Ovary (tissue), 9 donors: ENCODE results near the gene CPD. TPM values are rescaled to one million over a fixed set of nuclear protein-coding genes. Genes with fewer than 3 reads are reported as not detected.

Experiments
- DNase-seq, 5 donors: peaks; one replicate each; pipeline ENCODE4 v3.0.0-alpha.2; 2019 to 2020
- H3K27ac ChIP-seq, 2 donors: fragments of 200-600 bp; one replicate each; pipeline versions ENCODE4 v1.5.1 to v1.8.0; 2019 to 2022
- H3K27me3 ChIP-seq: fragments of 200-600 bp; one replicate; pipeline ENCODE4 v1.8.0; 2022
- H3K36me3 ChIP-seq: fragments of 200-600 bp; sonication (generic); one replicate; pipeline ENCODE4 v1.5.1; 2019
- H3K4me1 ChIP-seq: one replicate; pipeline ENCODE4 v1.8.1; 2013; ENCODE audit warnings: mild to moderate bottlenecking, moderate library complexity; ENCODE audit not compliant: insufficient read depth
- H3K4me3 ChIP-seq: fragments of 200-600 bp; sonication (generic); one replicate; pipeline ENCODE4 v1.5.1; 2017
- H3K9me3 ChIP-seq, 2 donors: fragments of 200-600 bp in 1 of 2; sonication (generic) in 1 of 2; one replicate each; pipeline versions ENCODE4 v1.5.1 to v1.8.1; 2013 to 2019; ENCODE audit warnings: mild to moderate bottlenecking in 1 of 2, moderate library complexity in 1 of 2
- CTCF ChIP-seq, 3 donors: fragments of 450-650 bp in 2 of 3; fragments of 200-600 bp in 1 of 3; IDR thresholded peaks; one replicate each; pipeline versions ENCODE4 v1.5.1 to v1.8.0; 2016 to 2022; ENCODE audit warnings: antibody characterized with exemption in 3 of 3, mild to moderate bottlenecking in 1 of 3
- EP300 ChIP-seq: sonication (generic); formaldehyde crosslinking; IDR thresholded peaks from one replicate; pipeline ENCODE4 v1.6.1; 2017; ENCODE audit warnings: antibody characterized with exemption
- POLR2A ChIP-seq: fragments of 450-650 bp; IDR thresholded peaks from one replicate; pipeline ENCODE4 v1.6.1; 2017; ENCODE audit warnings: antibody characterized with exemption, mild to moderate bottlenecking, moderate library complexity
- WGBS, 3 donors: extraction: QIAGEN DNeasy Blood & Tissue Kit in 1 of 3; methylation state at CpG; one replicate each; pipeline versions ENCODE4 v1.1.5 to v1.1.7; 2013 to 2017; 5-methylcytosine and 5-hydroxymethylcytosine counted together
- intact Hi-C, 4 donors: fragments of 100-400 bp; cut with DNase I; formaldehyde crosslinking; loops; one replicate each; pipeline versions ENCODE4 v1.11.0 to v1.15.1; 2022 to 2023
- polyA plus RNA-seq, 2 donors: library from polyadenylated mRNA; stranded (reverse); fragments of 200-250 nt in 1 of 2; fragments of 350-450 nt in 1 of 2; fragmentation: Illumina TruSeq in 1 of 2; extraction: RNeasy Lipid Tissue Mini Kit (QIAGEN cat#74804) in 1 of 2; gene quantifications; one replicate each; pipeline ENCODE4 v1.2.3, GENCODE V29; 2013 to 2014
- total RNA-seq, 7 donors: library from RNA; depleted of rRNA in 2 of 7; stranded (reverse); fragments of >200 nt in 2 of 7; fragmentation: NEBNext Ultra II Directional in 3 of 7; extraction: Animal tissue kit (Norgen Biotek cat#: 25700) in 3 of 7; gene quantifications; one replicate each; pipeline versions ENCODE4 v1.1.0 to v1.2.4, GENCODE V29; 2016 to 2023
- donor health status: DM: no; HTN: no; CAD: no; lungs with moderate emphysema.
- donor health status: DM: no; HTN: no; CAD: no.
- donor health status: Bipolar disorder and iron deficiency.
- donor health status: DM: yes; HTN: yes; CAD: no.
- donor health status: DM: no; HTN: no; CAD: no.
- donor health status: DM: yes; HTN: yes; CAD: no.

CPD gene
- total and polyA plus RNA-seq, 9 donors = 8.6 to 53.8 (median 28.6) TPM

- intact Hi-C loops = loop anchor here in 1 of 4 donors (10.0 kb wide), 1 partner anchor 348 kb away; no protein-coding TSS in a partner anchor
- Histone ChIP-seq H3K36me3 (no peaks in the 10 kb centered on the region), H3K4me1 (peaks cover 2% of the 10 kb centered on the region), H3K27ac (no peak overlapping the region), H3K27me3 (no peaks in the 10 kb centered on the region), H3K4me3 (no peak overlapping the region), H3K9me3 (no peaks in the 10 kb centered on the region)
- TF ChIP-seq CTCF (IDR thresholded peaks at IDR 0.05) (no peak), POLR2A (no peak), EP300 (no peak)
- DNase-seq = no peak
- WGBS, 3 donors = 23 to 28% (median 28%) methylated on average over 10 of the region's 10 CpGs
Measured at GRCh38 chr17:30472238-30472890, 93.6 kb downstream of the CPD start.

- Histone ChIP-seq H3K4me1 (peaks cover 2% of the 10 kb centered on the region), H3K36me3 (no peaks in the 10 kb centered on the region), H3K4me3 (no peak overlapping the region), H3K9me3 (no peaks in the 10 kb centered on the region), H3K27ac (no peak overlapping the region), H3K27me3 (no peaks in the 10 kb centered on the region)
- WGBS, 3 donors = 85 to 93% (median 88%) methylated on average over 2 of the region's 2 CpGs
- no peak for TF ChIP-seq EP300
- no peak for TF ChIP-seq POLR2A
- no peak for TF ChIP-seq CTCF (IDR thresholded peaks at IDR 0.05)
- intact Hi-C loops = loop anchor here in 1 of 4 donors (10.0 kb wide), 1 partner anchor 350 kb away; no protein-coding TSS in a partner anchor
- no peak for DNase-seq
Measured at GRCh38 chr17:30475206-30475605, 96.5 kb downstream of the CPD start.

- intact Hi-C loops = loop anchor here in 1 of 4 donors (10.0 kb wide), 1 partner anchor 352 kb away; no protein-coding TSS in a partner anchor
Measured at GRCh38 chr17:30476726-30477082, 98.0 kb downstream of the CPD start.

GRCh38 chr17:30477083-30477773, 98.5 kb downstream of the CPD start, which contains the start of gene GOSR1:
TSS of gene GOSR1 (plus strand) at chr17:30477408. CDS start at chr17:30477434, 26 bp downstream.
- no peaks in the 10 kb centered on the region for H3K36me3 ChIP-seq
- no peak for TF ChIP-seq POLR2A
- peak; percentile 63 to 72 (median 71) for TF ChIP-seq CTCF (IDR thresholded peaks at IDR 0.05)
- no peak for TF ChIP-seq EP300
- WGBS, 3 donors = 1% methylated on average over 37 of the region's 37 CpGs
- peaks cover 2% of the 10 kb centered on the region for H3K4me1 ChIP-seq
- DNase-seq = peak; percentile 88 to 93 (median 90)
- intact Hi-C loops = loop anchor here in 1 of 4 donors (10.0 kb wide), 1 partner anchor 352 kb away; no protein-coding TSS in a partner anchor
- peak within 1 kb of the TSS; percentile 58 for H3K4me3 ChIP-seq
- H3K27ac ChIP-seq = peak within 1 kb of the TSS; percentile 83 to 93
- no peaks in the 10 kb centered on the region for H3K9me3 ChIP-seq
- no peaks in the 10 kb centered on the region for H3K27me3 ChIP-seq

More at GRCh38 chr17:30476726-30477082, 98.0 kb downstream of the CPD start:
- H3K4me3 ChIP-seq = peak overlapping the region; percentile 58
- H3K27ac ChIP-seq = peak overlapping the region in 1 of 2 donors; percentile 83
- 20 to 23% (median 20%) methylated on average over 7 of the region's 7 CpGs for WGBS, 3 donors
- TF ChIP-seq CTCF (IDR thresholded peaks at IDR 0.05) (no peak), EP300 (no peak), POLR2A (no peak)
- no peaks in the 10 kb centered on the region for H3K36me3 ChIP-seq
- H3K9me3 ChIP-seq = no peaks in the 10 kb centered on the region
- DNase-seq = no peak
- H3K4me1 ChIP-seq = peaks cover 2% of the 10 kb centered on the region
- H3K27me3 ChIP-seq = no peaks in the 10 kb centered on the region
